ENCODE measurements around the gene TAPBPL.
"Not testable (repeated sequence)": the region's sequence is repeated elsewhere in the genome, so short reads cannot be mapped to it uniquely, and the experiment has no call there.

TAPBPL gene

DNA sequence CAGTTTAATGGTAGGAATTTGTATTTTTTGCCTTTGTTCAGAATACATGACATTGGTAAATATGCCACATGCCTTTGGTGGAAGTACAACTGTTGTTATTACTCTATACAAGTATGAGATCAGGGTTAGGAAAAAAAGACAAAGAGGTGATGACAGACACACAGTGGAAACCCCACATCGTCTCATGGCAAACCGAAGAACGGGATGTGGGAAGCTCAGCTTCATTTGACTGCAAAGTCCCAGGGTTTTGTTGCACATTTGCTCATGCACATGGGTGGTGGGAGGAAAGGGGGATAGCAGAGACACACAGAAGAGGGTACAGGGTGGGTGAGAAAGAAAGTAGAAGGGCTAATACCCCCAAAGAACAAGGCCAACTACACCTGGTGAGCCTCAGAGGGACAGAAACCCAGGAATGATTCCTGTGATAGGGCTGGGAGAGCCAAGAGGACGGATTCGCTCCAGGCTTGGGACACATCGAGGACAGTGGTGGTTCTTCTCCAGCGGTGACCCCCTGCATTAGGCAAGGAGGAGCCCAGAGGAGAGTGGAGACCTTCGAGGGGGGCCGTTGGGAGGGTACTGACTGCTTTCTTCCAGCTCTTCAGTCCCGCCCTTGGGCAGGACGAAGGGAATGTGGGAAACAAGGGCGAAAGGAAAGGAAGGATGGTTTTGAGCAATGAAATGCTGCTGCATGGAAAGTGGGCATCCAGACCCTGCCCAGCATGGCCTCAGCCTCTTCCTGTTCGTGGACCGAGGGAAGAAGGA is 10.6 kb downstream of the TAPBPL start:
- DNase-seq, result no peak

DNA sequence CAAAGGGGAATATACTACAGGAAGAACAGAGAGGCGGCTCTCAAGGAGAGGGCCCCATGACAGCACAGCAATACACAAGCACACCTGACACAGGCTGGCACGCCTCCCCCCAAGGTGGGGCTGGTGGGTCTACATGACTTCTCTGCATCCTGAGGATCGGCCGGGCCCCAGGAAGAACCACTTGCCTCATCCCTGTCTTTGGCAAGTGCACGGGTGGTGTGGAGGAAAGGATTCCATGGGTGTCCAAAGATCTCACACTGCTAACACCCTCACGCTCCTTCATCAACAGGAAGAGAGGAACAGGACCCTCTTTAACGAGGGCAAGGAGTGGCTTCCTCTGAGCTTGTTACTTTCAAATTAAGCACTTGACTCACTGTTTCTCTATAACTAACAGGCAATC is 11.4 kb downstream of the TAPBPL start:
- no peak for DNase-seq

DNA sequence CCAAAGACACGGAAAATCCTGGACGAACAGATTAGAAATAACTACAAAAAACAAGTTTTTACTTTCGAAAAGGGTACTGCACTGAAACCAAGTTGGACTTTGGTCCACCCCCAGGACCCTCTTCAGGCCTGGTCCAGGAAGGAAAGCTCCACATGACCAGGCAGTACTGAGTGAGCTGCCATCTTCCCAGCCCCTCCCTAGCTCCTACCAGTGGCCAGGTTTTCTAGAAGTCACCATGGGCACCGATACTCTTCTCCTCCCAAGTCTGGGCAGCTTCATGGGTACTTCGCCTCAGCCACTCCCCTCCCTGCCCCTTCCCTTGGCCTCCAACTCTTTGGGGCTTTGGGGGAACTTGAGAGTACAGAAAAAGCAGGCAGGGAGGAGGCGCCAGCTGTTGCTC is 12.0 kb downstream of the TAPBPL start:
- no peak for DNase-seq

DNA sequence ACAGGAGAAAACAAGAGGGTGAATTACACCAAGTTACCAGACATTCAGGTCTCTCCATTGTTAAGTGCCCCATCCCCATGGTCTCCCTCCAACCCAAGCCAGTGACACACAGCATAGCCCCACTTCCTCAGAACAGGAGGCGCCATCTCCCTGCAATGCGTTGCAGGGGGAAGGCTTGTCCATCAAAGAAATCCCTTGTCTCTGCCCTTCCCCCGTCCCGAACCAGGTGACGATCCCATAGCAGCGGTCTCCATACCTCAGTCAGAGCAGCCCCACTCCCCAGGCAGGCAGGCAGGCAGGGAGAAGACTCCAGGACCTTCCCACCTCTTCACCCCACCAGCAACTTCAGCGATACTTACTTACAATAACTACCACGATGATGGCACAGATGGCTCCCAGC is 12.7 kb downstream of the TAPBPL start:
- no peak for DNase-seq

DNA sequence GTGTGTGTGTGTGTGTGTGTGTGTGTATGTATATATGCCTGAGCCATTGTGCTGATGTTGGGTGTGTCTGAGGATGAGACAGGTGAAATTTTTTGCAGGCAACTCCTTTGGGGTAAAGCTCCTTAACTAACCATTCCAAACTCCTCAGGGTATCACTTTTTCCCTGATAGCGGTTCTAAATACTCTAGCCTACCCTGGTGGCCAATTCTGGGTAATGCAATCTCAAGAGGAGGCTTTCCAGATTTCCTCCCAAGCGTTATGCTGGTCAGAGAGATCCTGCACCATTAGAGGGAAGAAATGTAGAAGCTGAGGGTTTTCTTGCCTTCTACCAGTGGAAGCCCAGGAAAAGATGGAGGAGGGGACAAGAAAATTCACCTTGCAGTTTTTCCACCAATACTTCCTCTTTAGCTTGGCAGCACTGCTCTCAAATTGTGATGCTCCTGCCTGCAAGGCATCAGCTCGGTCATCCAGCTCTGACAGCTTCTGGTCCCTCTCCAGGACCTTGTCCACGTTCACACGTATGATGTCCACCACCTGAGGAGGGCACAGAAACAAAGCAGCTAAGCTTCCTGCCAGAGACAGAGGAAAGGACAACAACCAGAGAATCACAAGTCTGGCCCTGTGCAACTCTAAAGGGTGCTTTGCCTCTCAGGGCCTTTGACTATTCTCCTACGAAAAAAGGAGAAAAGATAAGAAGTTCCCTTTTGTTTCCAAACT is 13.8 kb downstream of the TAPBPL start:
- peak; percentile 67 for DNase-seq

DNA sequence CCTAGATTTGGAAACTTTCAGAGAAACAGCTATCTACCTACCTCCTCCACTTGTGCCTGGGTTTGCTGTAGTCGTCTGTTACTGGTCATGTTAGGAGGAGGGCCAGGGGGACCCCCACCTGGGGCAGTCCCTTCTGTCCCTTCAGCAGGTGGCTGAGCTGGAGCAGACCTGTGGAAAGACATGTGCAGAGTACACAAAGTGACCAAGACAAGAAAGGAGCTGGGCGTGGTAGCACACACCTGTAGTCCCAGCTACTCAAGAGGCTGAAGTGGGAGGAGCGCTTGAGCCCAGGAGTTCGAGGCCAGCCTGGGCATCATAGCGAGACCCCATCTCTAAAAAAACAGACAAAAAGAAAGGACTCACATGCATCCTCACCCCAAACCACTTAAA is 14.3 kb downstream of the TAPBPL start:
- no peak for DNase-seq

DNA sequence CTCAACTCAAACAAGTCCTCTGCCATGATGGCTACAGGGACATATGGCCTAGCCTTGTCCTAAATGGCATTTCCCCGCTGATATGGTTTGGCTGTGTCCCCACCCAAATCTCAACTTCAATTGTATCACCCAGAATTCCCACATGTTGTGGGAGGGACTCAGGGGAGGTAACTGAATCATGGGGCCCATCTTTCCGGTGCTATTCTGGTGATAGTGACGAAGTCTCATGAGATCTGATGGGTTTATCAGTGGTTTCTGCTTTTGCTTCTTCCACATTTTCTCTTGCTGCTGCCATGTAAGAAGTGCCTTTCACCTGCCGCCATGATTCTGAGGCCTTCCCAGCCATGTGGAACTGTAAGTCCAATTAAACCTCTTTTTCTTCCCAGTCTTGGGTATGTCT is 14.9 kb downstream of the TAPBPL start:
- DNase-seq, result not testable (repeated sequence)

DNA sequence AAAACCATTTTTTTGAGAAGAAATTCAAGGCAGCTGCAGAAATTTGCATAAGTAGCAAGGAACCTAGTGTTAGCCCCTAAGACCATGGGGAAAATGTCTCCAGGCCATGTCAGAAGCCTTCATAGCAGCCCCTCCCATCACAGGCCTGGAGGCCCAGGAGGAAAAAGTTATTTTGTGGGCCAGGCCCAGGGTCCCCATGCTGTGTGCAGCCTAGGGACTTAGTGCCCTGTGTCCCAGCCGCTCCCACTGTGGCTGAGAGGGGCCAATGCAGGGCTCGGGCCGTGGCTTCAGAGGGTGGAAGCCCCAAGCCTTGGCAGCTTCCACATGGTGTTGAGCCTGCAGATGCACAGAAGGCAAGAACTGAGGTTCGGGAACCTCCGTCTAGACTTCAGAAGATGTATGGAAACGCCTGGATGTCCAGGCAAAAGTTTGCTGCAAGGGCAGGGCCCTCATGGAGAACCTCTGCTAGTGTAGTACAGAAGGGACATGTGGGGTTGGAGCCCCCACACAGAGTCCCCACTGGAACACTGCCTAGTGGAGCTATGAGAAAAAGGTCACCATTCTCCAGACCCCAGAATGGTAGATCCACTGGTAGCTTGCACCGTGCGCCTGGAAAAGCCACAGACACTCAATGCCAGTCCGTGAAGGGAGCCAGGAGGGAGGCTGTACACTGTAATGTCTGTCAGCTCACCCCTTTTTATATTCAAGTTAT is 15.9 kb downstream of the TAPBPL start:
- not testable (repeated sequence) for DNase-seq

DNA sequence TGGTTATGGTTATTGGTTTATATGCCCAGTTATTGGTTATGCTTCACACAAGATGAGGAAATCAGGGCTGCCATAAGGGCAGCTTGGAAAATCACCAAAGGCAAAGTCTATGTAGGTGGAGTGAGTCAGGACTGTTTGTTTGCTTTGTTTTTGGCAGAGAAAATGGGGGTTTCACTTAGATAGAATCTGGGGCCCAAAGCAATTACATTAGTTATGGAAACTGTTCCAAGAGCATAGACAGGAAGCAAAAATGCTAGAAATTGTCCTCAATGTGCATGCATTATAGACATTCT is 16.4 kb downstream of the TAPBPL start:
- no peak for DNase-seq

DNA sequence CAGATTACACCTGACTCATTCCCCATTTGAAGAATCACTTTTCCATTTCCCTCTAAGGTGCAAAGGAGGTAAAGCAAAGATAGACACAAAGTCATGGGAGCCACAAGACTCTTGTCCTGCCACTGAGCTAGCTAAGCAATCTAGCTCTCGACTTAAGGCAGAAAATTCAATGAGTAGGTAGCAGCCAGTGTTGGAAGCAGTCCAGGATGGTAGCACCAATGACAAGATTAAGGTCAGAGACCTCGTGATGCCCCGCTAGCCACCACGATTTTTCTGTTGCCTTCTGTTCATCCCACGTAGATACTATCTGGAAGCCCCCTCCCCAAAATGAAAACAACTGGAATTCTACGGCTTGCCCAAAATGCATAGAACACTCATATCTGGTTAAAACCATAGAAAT is 17.2 kb downstream of the TAPBPL start:
- no peak for DNase-seq

DNA sequence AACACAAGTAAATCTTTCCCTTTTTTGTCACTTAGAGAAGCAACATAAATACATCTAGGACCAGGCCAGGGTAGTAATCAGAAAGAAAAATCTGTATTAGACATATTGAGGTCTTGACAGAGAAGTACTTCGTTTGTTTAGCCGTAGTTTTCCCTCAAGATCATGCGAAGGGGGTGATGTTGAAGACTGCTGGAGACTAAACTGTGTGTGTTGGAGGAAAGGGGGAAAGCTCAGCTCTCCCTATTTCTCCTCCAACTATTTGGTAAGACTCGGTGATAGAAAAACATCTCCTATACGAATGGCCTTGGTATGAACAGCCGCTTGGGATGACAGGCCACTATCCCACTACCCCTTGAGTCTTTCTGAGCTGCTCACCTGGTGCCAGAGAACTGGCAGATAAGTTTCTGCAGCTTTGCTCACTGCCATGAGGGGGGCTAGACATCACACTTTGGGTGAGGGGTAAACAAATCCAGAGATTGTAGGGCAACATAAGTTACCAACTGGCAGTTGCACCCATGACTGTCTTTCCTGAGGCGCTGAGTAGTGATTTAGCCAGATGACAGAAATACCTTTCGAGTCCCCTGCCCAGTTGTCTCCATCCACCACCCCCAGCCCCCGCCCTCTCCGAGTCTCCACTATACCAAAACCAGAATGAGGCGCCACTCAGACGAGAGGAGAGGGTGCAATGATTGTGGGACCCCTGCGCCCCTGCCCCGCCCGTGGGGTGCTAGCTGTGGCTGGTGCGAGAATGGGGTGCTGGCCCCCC is 17.9 kb downstream of the TAPBPL start:
- no peak for DNase-seq

DNA sequence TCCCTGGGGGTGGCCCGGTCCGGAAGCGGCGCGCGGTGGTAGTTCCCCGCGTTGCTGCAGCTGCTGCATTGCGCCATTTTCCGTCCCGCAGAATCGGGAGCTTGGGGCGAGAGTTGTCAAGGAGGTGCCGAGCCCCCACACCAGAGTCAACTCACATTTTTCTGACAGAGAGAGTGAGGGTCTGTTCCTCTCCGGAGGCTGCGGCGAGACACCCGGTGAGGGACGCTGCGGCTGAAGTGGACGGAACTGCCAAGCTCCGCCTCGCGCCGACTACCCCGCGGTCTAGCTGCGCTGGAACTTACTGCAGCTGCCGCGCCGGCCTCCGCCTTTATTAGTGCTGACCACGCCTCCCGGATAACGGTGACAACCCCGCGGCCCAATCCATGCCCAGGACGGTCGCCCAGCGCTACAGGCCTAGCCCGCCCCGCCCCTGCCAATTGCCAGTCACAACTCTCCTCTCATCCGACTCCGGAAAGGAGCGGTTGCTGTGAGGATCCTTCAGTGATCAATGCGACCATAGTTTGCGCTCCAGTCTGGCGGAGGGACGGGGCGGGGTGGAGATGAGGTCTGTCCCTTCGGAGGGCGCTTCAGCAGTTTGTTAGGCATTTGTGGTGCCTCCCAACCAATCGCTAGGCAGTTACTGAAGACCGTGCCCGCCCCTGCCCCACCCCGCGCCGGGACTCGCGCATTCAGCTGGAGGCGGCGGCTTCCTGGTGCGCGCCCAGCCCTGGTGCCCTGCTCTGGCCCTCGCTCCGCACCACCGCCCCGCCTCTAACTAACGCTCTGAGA is 18.7 kb downstream of the TAPBPL start, which contains the start of gene VAMP1:
TSS of gene VAMP1 (minus strand) at position 303 of the 789 bp plus-strand sequence. CDS start at position 157, 146 bp downstream.
- peak; percentile 97 for DNase-seq

DNA sequence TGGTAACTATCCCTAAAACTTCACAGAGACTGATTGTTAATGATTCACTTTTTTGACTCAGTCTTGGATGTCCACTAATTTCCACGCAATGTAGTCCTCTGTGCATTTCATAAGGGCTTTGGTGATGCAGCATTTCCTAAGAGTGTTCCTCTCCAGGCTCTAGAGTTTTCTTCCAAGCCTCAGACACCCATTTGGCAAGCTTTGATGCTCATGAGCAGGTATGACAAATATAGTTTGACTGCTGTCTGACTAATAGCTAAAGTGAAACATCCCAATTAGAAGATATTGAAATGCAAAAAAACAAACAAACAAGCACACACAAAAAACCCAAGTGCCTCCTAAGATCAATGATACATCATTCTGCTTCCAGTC is 20.1 kb downstream of the TAPBPL start:
- no peak for DNase-seq

DNA sequence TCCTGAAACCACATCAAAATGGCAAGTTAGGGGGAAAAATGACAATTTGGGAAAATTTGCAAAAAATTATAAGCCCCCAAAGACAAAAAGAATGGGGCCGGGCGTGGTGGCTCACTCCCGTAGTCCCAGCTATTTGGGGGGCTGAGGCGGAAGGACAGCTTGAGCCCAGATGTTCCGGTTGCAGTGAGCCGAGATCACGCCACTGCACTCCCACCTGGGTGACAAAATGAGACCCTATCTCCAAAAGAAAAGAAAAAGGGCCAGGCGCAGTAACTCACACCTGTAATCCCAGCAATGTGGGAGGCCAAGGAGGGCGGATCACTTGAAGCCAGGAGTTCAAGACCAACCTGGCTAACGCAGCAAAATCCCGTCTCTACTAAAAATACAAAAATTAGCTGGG is 20.6 kb downstream of the TAPBPL start:
- DNase-seq, result no peak

DNA sequence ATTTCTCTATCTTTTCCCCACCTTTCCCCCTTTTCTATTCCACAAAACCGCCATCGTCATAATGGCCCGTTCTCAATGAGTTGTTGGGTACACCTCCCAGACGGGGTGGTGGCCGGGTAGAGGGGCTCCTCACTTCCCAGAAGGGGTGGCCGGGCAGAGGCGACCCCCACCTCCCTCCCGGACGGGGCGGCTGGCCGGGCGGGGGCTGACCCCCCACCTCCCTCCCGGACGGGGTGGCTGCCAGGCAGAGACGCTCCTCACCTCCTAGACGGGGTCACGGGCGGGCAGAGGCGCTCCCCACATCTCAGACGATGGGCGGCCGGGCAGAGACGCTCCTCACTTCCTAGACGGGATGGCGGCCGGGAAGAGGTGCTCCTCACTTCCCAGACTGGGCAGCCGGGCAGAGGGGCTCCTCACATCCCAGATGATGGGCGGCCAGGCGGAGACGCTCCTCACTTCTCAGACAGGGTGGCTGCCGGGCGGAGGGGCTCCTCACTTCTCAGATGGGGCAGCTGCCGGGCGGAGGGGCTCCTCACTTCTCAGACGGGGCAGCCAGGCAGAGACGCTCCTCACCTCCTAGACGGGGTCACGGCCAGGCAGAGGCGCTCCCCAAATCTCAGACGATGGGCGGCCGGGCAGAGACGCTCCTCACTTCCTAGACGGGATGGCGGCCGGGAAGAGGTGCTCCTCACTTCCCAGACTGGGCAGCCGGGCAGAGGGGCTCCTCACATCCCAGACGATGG is 23.6 kb downstream of the TAPBPL start:
- DNase-seq, result not testable (repeated sequence)

DNA sequence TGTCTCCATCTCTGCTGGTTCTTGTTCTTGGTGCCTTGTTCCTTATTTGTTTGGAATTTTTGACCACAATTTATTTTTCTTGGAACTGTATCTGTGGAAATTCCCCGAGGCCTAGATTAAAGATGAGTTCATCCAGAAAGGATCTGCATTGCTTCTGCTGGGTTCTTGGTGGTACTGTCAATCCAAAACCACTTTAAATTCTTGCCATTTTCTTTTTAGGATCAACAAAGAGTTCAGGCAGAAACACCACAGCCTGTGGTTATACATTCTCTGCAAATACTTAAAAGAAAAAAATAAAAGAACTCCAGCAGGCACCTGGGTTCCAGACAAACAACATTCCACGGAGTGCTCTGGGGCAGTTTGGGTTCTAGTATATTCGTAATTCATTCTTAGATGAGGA is 24.6 kb downstream of the TAPBPL start:
- peak; percentile 71 for DNase-seq

DNA sequence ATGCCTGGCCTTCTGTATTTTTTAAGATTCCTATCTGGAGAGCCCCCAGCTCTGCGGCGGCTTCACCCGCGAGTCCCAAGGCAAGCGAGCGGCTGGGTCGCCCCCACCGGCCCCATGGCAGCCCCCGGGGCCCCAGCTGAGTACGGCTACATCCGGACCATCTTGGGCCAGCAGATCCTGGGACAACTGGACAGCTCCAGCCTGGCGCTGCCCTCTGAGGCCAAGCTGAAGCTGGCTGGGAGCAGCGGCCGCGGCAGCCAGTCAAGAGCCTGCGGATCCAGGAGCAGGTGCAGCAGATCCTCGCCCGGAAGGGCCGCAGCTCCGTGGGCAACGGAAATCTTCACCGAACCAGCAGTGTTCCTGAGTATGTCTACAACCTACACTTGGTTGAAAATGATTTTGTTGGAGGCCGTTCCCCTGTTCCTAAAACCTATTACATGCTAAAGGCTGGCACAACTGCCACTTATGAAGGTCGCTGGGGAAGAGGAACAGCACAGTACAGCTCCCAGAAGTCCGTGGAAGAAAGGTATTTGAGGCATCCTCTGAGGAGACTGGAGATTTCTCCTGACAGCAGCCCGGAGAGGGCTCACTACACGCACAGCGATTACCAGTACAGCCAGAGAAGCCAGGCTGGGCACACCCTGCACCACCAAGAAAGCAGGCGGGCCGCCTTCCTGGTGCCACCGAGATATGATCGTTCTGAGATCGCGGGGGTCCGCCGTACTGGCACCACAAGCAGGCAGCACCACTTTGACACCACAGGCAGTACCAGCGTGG is 25.9 kb downstream of the TAPBPL start:
- DNase-seq, result not testable (repeated sequence)

DNA sequence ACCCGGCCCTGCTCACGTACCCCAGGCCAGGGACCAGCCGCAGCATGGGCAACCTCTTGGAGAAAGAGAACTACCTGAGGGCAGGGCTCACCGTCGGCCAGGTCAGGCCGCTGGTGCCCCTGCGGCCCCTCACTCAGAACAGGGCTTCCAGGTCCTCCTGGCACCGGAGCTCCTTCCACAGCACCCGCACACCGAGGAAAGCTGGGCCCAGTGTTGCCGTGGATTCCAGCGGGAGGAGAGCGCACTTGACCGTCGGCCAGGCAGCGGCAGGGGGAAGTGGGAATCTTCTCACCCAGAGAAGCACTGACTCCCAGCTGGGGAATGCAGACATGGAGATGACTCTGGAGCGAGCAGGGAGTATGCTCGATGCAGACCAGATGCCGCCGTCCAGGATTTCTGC is 26.6 kb downstream of the TAPBPL start:
- DNase-seq, result peak; percentile 71

DNA sequence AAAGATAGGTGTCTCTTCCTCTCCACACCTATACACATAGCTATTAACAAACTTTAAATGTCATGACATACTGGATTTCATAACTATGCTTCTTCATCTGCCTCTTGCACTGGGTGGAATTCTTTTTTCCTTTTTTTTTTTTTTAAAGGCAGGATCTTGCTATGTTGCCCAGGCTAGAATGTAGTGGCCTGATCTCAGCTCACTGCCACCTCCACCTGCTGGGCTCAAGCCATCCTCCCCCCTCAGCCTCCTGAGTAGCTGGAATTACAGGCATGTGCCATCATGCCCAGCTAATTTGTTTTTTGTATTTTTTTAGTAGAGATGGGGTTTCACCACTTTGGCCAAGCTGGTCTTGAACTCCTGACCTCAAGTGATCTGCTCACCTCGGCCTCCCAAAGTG is 36.4 kb downstream of the TAPBPL start:
- no peak for DNase-seq

DNA sequence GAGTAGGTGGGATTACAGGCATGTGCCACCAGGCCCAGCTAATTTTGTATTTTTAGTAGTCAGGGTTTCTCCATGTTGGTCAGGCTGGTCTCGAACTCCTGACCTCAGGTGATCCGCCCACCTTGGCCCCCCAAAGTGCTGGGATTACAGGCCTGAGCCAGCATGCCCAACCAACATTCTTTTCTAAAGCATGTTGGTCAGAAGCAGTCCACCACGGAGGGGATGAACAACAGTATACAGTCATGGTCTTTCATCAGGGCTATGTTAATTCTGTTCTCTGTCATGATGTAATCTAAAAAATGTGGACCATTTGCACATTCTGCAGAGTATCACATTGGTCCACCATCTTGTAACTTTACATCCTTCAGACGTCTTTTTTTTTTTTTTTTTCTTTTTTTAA is 37.6 kb downstream of the TAPBPL start:
- DNase-seq, result no peak

DNA sequence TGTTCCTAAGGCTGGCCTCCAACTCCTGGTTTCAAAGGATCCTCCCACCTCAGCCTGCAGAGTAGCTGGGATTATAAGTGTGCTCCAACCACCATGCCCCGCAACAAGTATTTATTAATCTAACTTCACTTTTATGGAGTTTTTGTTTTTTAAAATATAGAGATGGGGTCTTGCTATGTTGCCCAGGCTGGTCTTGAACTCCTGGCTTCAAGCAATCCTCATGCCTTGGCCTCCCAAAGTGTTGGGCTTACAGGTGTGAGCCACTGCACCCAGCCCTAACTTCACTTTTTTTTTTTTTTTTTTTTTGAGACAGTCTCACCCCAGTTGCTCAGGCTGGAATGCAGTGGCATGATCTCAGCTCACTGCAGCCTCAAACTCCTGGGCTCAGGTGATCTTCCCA is 38.8 kb downstream of the TAPBPL start:
- DNase-seq, result not testable (repeated sequence)
